Central memory CD8-positive, alpha-beta T cell (primary cell): ENCODE measurements around the gene WFIKKN1.

Experiments
- ATAC-seq: fragments of 150-1000 bp; cut with Tn5 transposase; replicated peaks from 2 replicates; pipeline ENCODE4 v1.10.0; 2022; ENCODE audit warnings: mild to moderate bottlenecking, moderate FRiP score, moderate number of reproducible peaks; ENCODE audit not compliant: poor library complexity, severe bottlenecking; ENCODE audit errors: extremely low read depth
- DNase-seq, 2 donors: peaks; one replicate each; pipeline ENCODE4 v3.0.0; 2021; ENCODE audit warnings: low spot score in 2 of 2
- H3K27ac Mint-ChIP-seq: one replicate; pipeline ENCODE4 v1.8.0; 2022; ENCODE audit warnings: low read depth, mild to moderate bottlenecking, moderate library complexity, mixed read lengths
- H3K27me3 Mint-ChIP-seq: one replicate; pipeline ENCODE4 v1.8.0; 2022; ENCODE audit warnings: mixed read lengths
- H3K36me3 Mint-ChIP-seq: one replicate; pipeline ENCODE4 v1.8.0; 2022; ENCODE audit warnings: mild to moderate bottlenecking, moderate library complexity, mixed read lengths; ENCODE audit not compliant: insufficient read depth
- H3K4me1 Mint-ChIP-seq: one replicate; pipeline ENCODE4 v1.8.0; 2022; ENCODE audit warnings: mixed read lengths
- H3K4me3 Mint-ChIP-seq: one replicate; pipeline ENCODE4 v1.8.0; 2022; ENCODE audit warnings: mild to moderate bottlenecking, moderate library complexity, mixed read lengths
- H3K9me3 Mint-ChIP-seq: one replicate; pipeline ENCODE4 v1.8.0; 2022; ENCODE audit warnings: mixed read lengths

WFIKKN1 gene, protein sequence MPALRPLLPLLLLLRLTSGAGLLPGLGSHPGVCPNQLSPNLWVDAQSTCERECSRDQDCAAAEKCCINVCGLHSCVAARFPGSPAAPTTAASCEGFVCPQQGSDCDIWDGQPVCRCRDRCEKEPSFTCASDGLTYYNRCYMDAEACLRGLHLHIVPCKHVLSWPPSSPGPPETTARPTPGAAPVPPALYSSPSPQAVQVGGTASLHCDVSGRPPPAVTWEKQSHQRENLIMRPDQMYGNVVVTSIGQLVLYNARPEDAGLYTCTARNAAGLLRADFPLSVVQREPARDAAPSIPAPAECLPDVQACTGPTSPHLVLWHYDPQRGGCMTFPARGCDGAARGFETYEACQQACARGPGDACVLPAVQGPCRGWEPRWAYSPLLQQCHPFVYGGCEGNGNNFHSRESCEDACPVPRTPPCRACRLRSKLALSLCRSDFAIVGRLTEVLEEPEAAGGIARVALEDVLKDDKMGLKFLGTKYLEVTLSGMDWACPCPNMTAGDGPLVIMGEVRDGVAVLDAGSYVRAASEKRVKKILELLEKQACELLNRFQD

DNA sequence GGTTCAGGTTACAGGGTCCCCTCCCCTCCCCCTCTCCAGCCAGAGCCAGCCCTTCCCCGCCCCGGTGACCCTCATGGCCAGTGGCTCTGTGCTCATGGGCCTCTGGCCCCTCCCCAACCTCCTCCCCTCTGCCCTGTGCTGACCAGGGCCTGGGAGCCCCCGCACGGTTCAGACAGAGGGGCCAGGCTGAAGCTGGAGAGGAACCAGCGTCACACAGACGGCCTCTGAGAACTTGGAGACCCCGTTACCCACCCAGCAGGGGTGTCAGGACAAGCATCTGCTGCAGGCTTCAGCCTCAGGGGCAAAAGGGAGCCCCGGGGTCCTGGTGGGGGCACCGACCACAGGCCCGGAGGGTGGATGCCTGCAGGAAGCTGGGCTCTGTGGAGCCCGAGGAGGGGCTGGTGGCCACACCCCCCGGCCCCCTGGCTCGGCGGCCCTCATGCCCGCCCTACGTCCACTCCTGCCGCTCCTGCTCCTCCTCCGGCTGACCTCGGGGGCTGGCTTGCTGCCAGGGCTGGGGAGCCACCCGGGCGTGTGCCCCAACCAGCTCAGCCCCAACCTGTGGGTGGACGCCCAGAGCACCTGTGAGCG lies at the start of gene WFIKKN1:
WFIKKN1 (plus strand) TSS at position 171 of the 591 bp plus-strand sequence; CDS start at position 440, 269 bp downstream.
- no peak within 1 kb of the TSS for H3K27ac Mint-ChIP-seq
- ATAC-seq = no peak
- H3K4me1 Mint-ChIP-seq = no peaks in the 10 kb centered on the region
- H3K27me3 Mint-ChIP-seq = no peaks in the 10 kb centered on the region
- peaks cover 13% of the 10 kb centered on the region for H3K36me3 Mint-ChIP-seq
- DNase-seq = no peak
- no peak within 1 kb of the TSS for H3K4me3 Mint-ChIP-seq
- H3K9me3 Mint-ChIP-seq = no peaks in the 10 kb centered on the region

DNA sequence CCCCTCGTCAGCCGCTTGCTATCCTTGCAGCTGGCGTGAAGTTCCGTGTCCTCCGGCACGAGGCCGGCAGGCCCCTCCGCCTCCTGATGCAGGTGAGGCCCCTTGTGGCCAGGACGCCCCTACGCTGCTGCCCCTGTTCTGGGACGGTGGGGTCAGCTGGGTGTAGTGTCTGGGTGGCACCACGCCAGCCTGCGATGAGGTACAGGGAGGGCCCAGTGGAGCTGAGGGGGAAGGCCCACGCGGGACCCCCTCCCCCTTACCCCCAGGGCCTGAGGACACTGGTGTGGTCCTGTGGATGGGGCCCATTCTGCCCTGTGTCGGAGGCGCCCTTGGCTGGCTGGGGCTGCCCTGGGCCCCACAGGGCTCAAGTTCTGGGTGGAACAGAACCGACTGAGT lies 48.6 kb upstream of the WFIKKN1 start:
- H3K27ac Mint-ChIP-seq = no peak overlapping the region
- DNase-seq (no peak), ATAC-seq (no peak)
- no peaks in the 10 kb centered on the region for H3K27me3 Mint-ChIP-seq
- no peaks in the 10 kb centered on the region for H3K4me1 Mint-ChIP-seq
- no peaks in the 10 kb centered on the region for H3K9me3 Mint-ChIP-seq
- no peaks in the 10 kb centered on the region for H3K36me3 Mint-ChIP-seq
- H3K4me3 Mint-ChIP-seq = no peak overlapping the region

DNA sequence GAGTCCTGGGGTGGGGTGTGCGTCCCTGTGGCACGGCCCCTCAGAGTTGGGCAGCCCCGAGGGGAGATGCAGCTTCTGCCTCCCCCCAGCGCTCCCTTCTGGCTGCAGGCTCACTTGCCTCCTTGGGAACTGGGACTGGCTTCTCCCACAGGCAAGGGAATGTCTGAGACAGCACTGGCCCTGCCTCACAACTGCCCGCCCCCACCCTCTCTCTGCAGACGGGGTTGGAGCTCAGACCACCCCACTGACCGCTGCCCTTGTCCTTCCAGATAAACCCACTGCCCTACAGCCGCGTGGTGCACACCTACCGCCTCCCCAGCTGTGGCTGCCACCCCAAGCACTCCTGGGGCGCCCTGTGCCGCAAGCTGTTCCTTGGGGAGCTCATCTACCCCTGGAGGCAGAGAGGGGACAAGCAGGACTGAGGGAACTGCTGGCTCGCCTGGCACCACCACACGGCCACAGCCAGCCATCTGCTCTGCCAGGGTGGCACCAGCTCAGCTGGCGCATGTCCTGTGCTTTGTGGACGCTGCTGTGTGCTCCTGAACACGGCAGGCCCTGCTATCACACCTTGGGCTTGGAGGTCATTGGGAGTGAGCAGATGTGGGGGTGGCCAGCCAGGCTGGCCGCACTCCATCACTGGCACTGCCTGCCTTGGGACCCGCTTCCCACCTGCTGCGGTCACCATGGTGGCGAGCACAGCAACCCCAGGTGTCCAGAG lies 48.0 kb upstream of the WFIKKN1 start:
- H3K27ac Mint-ChIP-seq = no peak overlapping the region
- H3K36me3 Mint-ChIP-seq = peaks cover 2% of the 10 kb centered on the region
- no peaks in the 10 kb centered on the region for H3K27me3 Mint-ChIP-seq
- ATAC-seq (no peak), DNase-seq (no peak)
- no peaks in the 10 kb centered on the region for H3K9me3 Mint-ChIP-seq
- H3K4me1 Mint-ChIP-seq = no peaks in the 10 kb centered on the region
- no peak overlapping the region for H3K4me3 Mint-ChIP-seq

DNA sequence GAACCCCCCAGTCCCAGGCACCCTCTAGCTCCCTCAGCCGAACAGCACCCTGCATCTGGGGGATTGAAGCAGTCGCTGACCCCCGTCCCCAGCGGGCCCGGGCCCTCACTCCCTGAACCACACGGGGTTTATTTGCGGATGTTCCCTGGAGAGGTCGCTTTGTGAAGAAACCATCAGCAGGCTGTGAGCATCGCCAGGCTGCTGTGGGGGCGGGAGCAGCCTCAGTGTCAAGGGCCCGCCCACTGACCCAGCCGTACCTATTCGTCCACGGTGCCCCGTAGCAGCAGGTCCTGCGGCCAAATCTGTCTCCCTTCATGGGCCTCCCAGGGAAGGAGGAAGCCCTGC lies 47.3 kb upstream of the WFIKKN1 start:
- no peaks in the 10 kb centered on the region for H3K27me3 Mint-ChIP-seq

DNA sequence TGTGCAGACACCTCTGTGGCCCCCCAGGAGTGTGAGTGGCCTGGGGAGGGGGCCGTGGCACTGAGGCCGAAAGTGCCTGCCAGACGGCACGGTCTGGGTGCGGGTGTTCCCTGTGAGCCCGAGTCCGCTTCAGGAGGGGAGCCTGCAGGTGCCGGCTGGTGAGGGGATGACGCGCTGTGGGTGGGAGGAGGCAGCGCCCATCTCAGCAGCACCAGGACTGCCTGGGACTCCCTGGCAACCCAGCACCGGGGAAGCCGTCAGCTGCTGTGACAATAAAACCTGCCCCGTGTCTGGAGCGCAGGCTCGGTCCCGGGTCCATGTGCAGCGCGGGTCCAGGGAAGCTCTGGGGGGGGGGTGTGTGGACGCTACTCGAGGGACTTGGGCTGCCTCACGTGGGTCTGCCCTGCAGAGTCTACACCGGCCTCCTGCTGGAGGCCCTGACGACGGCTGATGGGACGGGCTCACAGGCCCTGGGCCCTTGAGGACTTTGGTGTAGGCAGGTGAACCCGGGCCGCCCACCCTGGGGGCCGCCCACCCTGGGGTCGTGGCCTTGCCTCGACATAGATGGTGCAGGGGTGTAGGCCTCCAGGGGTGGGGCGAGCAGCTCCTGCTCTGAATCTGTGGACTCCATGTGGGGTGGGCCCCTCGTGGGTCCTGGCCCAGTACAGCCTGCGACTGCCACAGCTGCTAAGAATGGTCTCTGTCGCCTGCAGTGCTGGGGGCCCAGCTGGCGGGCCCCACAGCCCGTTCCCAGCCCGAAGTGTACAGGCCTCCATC lies 46.8 kb upstream of the WFIKKN1 start:
- H3K9me3 Mint-ChIP-seq = no peaks in the 10 kb centered on the region
- peaks cover 9% of the 10 kb centered on the region for H3K36me3 Mint-ChIP-seq
- DNase-seq (no peak), ATAC-seq (no peak)
- peaks cover 7% of the 10 kb centered on the region for H3K4me1 Mint-ChIP-seq
- H3K27ac Mint-ChIP-seq = no peak overlapping the region
- H3K27me3 Mint-ChIP-seq = no peaks in the 10 kb centered on the region
- no peak overlapping the region for H3K4me3 Mint-ChIP-seq

More for the DNA sequence above, 47.3 kb upstream of the WFIKKN1 start:
- no peak for DNase-seq
- Mint-ChIP-seq H3K4me1 (peaks cover 5% of the 10 kb centered on the region), H3K36me3 (peaks cover 6% of the 10 kb centered on the region), H3K27ac (no peak overlapping the region), H3K4me3 (no peak overlapping the region), H3K9me3 (no peaks in the 10 kb centered on the region)
- ATAC-seq = no peak

DNA sequence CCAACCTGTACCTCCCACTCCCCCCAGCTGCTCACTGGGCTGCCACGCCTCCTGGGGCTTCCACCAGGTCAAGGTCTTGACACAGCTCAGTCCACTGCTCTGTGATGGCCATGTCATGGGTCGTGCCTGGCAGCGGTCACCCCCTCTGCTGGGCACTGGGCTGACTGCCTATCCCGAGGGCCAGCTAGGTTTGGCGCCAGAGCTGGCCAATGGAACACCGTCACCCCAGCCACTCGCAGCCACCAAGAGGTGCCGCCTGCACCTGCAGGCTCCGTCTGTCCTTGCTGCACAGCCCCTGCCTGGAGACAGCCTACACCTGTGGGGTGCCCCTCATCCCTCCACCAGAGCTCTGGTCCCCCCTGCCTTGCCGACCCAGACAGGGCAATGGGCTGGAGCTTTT lies 45.4 kb upstream of the WFIKKN1 start:
- no peaks in the 10 kb centered on the region for H3K9me3 Mint-ChIP-seq
- H3K4me1 Mint-ChIP-seq = peaks cover 7% of the 10 kb centered on the region
- DNase-seq (no peak), ATAC-seq (no peak)
- H3K27me3 Mint-ChIP-seq = no peaks in the 10 kb centered on the region
- H3K27ac Mint-ChIP-seq = no peak overlapping the region
- H3K36me3 Mint-ChIP-seq = peaks cover 16% of the 10 kb centered on the region
- no peak overlapping the region for H3K4me3 Mint-ChIP-seq

DNA sequence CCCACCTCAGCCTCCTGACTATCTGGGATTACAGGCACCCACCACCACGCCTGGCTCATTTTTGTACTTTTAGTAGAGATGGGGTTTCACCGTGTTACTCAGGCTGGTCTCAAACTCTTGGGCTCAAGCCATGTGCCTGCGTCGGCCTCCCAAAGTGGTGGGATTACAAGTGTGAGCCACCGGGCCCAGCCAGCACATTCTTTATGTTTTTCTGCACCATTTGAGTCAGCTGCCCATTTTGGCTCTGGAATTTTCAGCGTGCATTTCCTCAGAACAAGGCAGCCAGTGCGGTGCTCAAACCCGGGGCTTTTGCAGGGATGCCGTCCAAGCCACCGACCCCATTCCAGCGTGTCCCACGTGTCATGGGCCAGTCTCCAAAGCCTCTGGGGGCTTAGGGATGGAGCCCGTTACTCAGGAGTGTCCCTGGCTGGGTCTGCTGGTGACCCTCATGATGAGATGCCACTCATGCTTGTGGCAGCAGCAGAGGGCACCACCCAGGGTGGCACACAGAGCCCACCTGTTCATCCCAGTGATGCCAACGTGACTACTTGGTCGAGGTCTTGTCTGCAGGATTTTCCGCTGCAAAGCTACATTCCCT lies 44.6 kb upstream of the WFIKKN1 start:
- no peak for ATAC-seq
- Mint-ChIP-seq H3K4me1 (peaks cover 15% of the 10 kb centered on the region), H3K27ac (no peak overlapping the region), H3K4me3 (no peak overlapping the region), H3K36me3 (peaks cover 18% of the 10 kb centered on the region), H3K27me3 (no peaks in the 10 kb centered on the region), H3K9me3 (no peaks in the 10 kb centered on the region)
- no peak for DNase-seq

DNA sequence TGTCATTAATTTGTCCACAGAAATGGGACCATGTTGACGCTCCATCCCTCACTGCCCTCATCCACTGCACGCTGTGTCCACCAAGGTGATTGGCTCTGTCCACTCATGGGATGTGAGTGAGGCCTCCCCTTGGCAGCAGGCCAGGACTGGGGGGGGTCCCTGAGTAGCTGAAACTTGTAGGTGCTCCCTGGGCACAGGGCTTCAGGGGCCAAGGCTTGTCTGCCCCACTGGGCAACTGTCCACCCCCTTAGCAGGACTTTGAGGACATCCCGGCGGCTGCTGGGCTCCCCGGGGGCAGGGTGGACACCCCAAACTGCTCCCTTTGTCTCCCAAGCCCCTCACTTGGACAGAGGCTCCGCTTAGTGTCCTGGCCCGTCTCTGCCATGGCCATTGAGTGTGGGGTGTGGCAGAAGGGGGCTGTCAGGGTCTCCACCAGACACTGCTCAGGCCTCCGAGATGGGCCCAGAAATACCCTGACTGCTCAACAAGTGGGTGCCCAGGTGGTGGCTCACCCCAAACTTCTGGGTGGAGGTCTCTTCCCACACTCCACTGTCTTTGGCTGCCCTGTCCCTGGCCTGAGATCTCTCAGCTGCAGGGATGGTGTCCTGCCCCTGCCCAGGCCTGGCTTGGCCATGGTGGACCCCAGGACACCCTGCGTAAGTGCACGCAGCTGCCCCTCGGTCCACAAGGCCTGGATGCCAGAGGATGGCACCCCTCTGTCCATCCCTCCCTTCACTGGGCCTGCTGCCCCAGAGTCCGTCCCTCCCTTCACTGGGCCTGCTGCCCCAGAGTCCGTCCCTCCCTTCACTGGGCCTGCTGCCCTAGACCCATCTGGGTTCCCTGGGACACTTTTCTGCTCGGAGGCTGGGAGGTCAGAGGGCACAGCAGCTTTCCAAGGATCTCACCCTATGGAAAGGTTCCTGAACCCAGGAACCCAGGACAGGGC lies 43.9 kb upstream of the WFIKKN1 start:
- H3K27me3 Mint-ChIP-seq = no peaks in the 10 kb centered on the region
- DNase-seq (no peak), ATAC-seq (no peak)
- H3K4me3 Mint-ChIP-seq = peak overlapping the region; percentile 50
- no peaks in the 10 kb centered on the region for H3K9me3 Mint-ChIP-seq
- H3K36me3 Mint-ChIP-seq = peaks cover 19% of the 10 kb centered on the region
- H3K4me1 Mint-ChIP-seq = peaks cover 19% of the 10 kb centered on the region
- H3K27ac Mint-ChIP-seq = no peak overlapping the region

DNA sequence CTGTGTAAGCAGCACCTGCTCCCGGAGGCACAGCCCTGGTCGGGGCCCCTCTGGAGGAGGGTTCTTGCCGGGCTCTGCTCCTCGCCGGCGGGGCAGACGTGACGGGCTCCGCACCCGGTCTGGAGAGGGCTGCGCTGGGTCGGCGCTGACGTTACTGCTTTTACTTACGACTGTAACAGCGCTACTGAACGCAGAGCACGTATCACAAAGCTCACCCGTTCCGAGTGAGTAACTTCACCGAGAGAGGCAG lies 42.2 kb upstream of the WFIKKN1 start:
- DNase-seq = peak in 1 of 2 donors; percentile 56
- Mint-ChIP-seq H3K36me3 (peaks cover 19% of the 10 kb centered on the region), H3K4me1 (peaks cover 33% of the 10 kb centered on the region), H3K9me3 (no peaks in the 10 kb centered on the region), H3K27me3 (no peaks in the 10 kb centered on the region), H3K4me3 (peak overlapping the region; percentile 90), H3K27ac (peak overlapping the region; percentile 92)
- ATAC-seq = peak; percentile 30

DNA sequence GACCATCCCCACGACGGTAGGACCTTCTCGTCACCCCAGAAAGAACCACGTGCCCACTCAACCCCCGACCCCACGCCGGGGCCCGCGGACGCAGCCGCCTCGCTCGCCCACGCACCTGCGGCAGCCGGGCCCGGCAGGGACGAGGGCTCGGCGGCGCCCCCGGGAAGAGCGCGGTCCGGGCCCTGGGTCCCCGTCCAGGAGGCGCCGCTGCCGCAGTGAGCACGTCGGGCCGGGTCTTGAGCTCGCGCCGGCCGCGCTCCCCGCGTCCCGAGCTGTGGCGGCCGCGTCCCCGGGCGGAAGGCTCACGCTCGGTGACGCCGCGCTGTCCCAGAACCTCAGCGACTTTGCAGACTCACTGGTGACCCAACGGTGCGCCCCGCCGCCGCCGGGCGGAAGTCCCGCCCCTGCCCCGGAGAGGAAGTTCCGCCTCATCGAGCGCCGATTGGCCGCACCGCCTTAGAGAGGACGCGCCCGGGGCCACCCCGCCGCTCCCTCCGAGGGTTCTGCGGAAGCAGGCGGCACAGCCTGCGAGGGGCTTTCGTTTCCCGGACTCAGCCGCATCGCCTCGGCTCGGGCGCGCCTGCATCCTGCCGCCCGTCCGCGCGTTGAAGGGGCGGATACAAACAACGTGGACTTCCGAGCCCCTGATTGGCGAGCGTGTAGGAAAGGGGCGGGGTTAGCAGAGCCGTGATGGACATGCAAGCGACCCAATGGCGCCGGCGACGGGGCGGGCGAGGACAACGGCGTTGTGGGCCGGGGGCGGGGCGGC lies 41.7 kb upstream of the WFIKKN1 start:
- Mint-ChIP-seq H3K27me3 (no peaks in the 10 kb centered on the region), H3K27ac (peak overlapping the region; percentile 92), H3K36me3 (peaks cover 21% of the 10 kb centered on the region), H3K4me3 (peak overlapping the region; percentile 90), H3K9me3 (no peaks in the 10 kb centered on the region), H3K4me1 (peaks cover 36% of the 10 kb centered on the region)
- DNase-seq (peak; percentile 99), ATAC-seq (peak; percentile 70)

DNA sequence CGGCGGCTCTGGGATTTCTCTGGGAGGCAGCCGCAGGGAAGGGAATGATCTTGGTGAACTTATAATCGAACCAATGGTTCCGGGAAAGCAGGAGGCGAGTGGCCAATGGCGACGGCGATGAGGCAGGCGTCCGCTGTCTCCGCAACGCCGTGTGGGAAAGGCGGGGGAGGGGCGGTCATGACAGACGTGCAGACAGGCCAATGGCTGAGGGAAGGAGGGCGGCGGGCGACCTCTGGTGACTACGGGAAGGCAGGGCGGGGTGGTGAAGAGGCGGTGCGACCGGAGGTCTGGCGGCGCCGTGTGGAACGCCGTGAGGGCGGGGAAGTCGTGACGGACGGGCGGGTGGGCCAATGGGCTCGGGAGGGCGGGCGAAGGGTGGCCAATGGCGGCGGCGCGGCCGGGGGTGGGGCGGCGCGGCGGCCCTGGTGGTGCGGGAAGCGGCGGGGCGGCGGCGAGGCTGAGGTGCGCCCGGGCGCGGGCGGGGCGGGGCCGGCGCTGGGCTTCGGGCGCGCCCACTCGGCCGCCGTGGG lies 41.1 kb upstream of the WFIKKN1 start, which contains the start of gene RAB40C:
RAB40C (plus strand) TSS at position 409 of the 530 bp plus-strand sequence. CDS start 226 bp downstream, outside the sequence.
- Mint-ChIP-seq H3K9me3 (no peaks in the 10 kb centered on the region), H3K4me1 (peaks cover 42% of the 10 kb centered on the region), H3K27me3 (no peaks in the 10 kb centered on the region), H3K36me3 (peaks cover 25% of the 10 kb centered on the region), H3K4me3 (peak within 1 kb of the TSS; percentile 90), H3K27ac (peak within 1 kb of the TSS; percentile 92)
- DNase-seq (peak; percentile 98 to 99), ATAC-seq (peak; percentile 86)
